SKM-1 (cell line): ENCODE data around the gene CHDH.

Experiments used
- DNase-seq: peaks from one replicate; lab custom pipeline; 2025; ENCODE audit not compliant: unreplicated experiment; lab: John Stamatoyannopoulos, UW

The CHDH gene

DNA sequence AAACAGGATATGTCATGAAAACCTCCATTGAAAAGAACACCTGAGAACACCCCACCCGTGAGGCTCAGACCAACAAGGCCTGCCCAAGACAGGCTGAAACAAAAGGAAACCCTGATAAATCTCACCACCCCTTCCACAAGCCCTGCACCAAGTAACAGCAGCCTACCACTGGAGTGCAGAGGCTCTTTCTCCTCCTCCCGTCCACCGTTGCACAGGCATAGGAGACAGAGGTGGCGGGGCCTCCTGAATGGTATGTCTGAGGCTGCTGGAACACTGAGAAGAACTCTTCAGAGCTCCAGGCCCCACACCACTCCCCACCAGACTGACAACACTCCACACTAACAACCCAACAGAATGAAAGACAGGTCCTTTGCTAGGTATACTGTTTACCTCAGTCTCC lies 21.4 kb downstream of the CHDH start:
- no peak for DNase-seq

DNA sequence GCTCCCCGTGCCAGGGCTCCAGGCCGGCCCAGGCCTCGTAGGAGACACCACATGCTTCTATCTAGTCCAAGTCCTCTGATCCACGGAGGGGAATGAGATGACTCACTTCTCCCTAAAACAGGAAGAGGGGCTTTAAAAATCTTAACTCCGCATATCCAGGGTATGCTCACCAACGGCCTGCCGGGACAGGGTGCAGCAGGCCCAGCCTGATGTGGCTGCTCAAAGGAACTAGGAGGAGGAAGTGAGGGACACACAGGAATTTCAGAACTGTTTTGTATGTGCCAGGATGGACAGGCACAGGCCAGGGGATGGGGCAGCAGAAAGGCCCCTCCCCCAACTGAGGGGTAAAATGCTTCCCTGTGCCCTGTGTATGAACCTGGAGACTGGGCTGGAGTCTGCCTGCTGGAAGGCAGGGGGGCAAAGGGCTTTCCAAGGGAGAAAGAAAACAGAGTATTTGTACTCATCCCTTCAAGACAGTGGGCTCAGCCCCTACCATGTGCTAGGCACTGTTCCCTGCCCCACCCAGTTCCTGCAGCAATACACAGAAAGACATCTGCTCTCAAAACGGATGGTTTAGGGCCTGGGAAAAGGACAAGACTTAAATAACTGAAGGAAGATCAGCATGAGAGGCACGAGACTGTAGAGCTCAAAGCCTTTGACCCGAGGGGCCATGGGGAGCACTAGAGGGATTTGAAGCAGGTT lies 22.1 kb downstream of the CHDH start:
- DNase-seq, result no peak

- no peak for DNase-seq
Observed at GRCh38 chr3:53823026-53823955, 22.9 kb downstream of the CHDH start.

DNA sequence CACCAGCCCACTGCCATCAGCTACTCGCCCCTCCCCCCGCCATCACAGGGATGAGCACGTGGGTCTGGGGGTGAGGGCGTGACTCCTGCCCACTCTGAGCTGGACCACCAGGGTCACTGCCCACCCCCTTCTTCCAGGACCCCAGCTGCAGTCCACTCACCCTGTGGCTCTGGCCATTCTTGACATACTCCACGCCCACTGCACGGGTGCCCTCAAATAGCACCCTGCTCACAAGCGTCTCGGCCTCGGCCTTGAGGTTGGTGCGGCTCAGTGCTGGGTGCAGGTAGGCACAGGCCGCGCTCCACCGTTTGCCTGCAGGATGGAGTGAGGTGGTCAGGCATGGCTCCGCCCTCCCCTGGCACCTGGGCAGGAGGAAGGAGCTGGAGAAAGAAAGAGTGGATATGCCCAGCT lies 23.9 kb downstream of the CHDH start:
- no peak for DNase-seq

- DNase-seq, result no peak
Observed at GRCh38 chr3:53821631-53822121, 24.5 kb downstream of the CHDH start.

- no peak for DNase-seq
Observed at GRCh38 chr3:53820756-53821580, 25.3 kb downstream of the CHDH start.

- DNase-seq, result no peak
Observed at GRCh38 chr3:53820084-53820483, 26.1 kb downstream of the CHDH start.

- DNase-seq, result no peak
Observed at GRCh38 chr3:53819163-53819868, 26.9 kb downstream of the CHDH start.

DNA sequence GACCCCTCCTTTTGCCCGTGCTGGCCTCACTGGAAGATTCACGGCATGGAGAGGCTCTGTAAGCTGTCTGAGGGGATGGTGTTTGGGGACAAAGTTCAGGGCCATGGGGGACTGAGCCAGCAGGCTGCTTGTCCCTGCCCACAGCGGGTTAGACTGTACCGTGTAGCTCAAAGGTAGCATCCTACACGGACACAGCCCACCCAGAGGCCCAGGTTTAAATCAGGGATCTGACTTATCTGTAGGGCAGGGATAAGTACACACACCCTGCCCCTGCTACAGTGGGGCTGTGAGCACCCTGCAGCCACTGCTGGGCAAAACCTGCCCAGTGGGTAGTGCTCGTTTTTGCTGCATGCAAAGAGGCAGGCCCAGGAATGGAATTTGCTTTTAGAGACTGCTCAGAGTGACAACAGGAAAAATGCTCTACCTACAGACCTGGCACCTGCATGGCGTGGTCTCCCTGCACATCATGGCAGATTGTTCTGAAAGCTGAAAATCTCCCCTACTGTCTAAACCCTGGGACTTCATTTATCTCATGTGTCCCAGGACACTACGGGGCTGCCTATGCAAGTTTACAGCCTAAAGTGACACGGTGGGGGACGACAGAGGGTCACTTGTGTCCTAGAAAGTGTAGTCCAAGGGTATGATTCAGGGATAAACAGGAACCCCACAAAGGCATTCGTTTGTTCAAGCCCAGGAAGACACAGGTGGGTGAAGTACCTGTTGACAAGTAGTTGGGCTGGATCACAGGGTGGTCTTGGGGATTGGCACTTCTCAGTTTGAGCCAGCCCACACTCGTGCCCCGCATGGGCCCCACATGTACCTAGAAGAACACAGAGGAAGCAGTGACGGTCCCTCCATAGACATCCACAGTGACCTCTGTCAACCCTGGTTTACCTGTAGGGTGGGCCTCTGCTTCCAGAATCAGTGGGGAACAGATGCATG lies 27.7 kb downstream of the CHDH start:
- DNase-seq, result no peak

GRCh38 chr3:53817809-53818208 lies 28.4 kb downstream of the CHDH start:
- no peak for DNase-seq

GRCh38 chr3:53817211-53817610 lies 29.0 kb downstream of the CHDH start:
- no peak for DNase-seq

GRCh38 chr3:53816425-53816824 lies 29.8 kb downstream of the CHDH start:
- DNase-seq, result no peak

GRCh38 chr3:53815651-53816050 lies 30.6 kb downstream of the CHDH start:
- DNase-seq, result no peak

DNA sequence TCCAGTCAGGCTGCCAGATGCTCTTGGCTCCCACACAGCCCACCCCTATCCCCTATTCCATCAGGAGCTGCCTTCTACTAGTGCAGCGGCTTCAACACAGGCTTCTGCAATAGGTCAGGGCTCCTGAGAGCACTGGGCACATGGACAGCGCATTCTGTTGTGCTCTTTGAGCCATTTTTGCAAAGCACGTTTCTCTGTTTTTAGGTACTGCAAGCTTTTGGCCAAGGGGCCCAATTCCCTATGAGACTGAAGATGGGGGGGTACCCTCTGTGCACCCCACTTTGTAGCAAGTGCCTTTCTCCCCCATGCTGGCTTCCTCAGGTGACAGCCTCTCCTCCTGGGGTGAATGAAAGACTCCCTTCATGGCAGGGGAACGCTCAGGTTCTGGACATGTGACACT lies 31.2 kb downstream of the CHDH start:
- DNase-seq, result no peak

DNA sequence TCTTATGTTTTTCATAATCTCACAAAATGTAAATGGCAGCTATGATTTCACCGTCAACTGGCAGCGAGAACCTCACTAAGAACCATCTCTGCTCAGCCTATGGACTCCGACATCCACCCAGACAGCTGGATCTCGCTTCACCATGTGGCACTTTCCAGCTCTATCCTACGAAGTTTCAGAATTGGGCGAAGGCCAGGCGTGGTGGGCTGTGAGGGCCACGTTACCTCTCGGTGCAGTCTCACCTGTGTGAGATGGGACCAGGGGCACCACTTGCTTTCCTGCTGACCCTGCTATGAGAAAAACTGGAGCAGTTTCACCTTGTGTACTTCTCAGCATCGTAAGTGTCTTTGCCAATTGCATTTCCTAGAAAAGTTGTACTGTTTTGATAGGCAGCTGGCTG lies 32.3 kb downstream of the CHDH start:
- DNase-seq, result no peak

DNA sequence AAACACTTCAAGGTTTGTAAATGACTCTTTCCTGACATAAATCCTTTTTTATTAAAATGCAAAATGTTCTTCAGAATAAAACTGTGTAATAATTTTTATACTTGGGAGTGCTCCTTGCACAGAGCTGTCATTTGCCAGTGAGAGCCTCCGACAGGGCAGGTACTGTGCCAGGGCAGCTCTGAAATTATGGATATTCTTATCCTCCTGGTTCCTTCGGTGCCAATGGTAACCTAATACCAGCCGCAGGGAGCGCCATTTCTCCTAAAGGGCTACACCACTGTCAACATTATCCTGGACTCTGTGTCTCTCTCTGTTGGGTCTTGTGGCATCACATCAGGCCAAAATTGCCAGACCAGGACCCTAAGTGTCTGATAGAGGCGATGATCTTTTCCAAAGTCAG lies 33.0 kb downstream of the CHDH start:
- DNase-seq, result no peak

- no peak for DNase-seq
Observed at GRCh38 chr3:53812434-53812833, 33.8 kb downstream of the CHDH start.

DNA sequence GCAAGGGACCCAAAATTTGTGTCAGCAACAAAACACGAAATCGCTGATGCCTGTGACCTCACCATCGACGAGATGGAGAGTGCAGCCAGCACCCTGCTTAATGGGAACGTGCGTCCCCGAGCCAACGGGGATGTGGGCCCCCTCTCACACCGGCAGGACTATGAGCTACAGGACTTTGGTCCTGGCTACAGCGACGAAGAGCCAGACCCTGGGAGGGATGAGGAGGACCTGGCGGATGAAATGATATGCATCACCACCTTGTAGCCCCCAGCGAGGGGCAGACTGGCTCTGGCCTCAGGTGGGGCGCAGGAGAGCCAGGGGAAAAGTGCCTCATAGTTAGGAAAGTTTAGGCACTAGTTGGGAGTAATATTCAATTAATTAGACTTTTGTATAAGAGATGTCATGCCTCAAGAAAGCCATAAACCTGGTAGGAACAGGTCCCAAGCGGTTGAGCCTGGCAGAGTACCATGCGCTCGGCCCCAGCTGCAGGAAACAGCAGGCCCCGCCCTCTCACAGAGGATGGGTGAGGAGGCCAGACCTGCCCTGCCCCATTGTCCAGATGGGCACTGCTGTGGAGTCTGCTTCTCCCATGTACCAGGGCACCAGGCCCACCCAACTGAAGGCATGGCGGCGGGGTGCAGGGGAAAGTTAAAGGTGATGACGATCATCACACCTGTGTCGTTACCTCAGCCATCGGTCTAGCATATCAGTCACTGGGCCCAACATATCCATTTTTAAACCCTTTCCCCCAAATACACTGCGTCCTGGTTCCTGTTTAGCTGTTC lies 34.9 kb downstream of the CHDH start:
- DNase-seq, result no peak
